ENCODE measurements around the gene PHF2.

Gene PHF2

DNA sequence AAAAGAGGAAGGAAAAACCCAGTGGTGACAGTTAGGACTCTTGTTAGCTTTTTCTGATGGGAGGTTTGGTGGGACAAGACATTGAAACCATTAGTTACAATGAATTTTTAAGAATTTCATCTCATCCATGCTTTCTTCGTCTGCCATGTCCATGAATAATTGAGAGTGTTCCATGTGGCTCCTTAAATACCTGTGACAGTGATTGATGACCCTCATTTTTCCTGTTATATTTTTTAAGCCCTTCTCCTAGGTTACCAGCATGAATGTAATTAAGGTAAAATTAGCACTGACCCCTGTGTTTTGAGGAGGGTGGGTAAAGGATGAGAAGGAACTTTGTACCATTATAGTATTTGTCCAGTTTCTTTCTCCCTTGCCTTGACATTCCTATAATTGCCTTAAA lies 23.5 kb upstream of the PHF2 start:
- Mint-ChIP-seq H3K36me3 (ENCODE audit: low read depth) (peaks cover 53% of the 10 kb centered on the region), H3K27me3 (ENCODE audit: low read depth) (no peaks in the 10 kb centered on the region), H3K4me1 (peaks cover 7% of the 10 kb centered on the region), H3K9me3 (no peaks in the 10 kb centered on the region), H3K4me3 (no peak overlapping the region), H3K27ac (no peak overlapping the region)
- TF ChIP-seq CTCF (IDR thresholded peaks at IDR 0.05; ENCODE audit: unreplicated experiment in 3 of 3) = no peak

GRCh38 chr9:93555370-93555769 lies 21.0 kb upstream of the PHF2 start:
- Mint-ChIP-seq H3K27ac (no peak overlapping the region), H3K36me3 (ENCODE audit: low read depth) (peaks cover 66% of the 10 kb centered on the region), H3K9me3 (no peaks in the 10 kb centered on the region), H3K4me1 (peaks cover 7% of the 10 kb centered on the region), H3K27me3 (ENCODE audit: low read depth) (no peaks in the 10 kb centered on the region), H3K4me3 (no peak overlapping the region)
- no peak for TF ChIP-seq CTCF (IDR thresholded peaks at IDR 0.05; ENCODE audit: unreplicated experiment in 3 of 3)

GRCh38 chr9:93557366-93558137 lies 18.8 kb upstream of the PHF2 start:
- Mint-ChIP-seq H3K9me3 (no peaks in the 10 kb centered on the region), H3K27ac (no peak overlapping the region), H3K27me3 (ENCODE audit: low read depth) (no peaks in the 10 kb centered on the region), H3K4me3 (no peak overlapping the region), H3K4me1 (peaks cover 7% of the 10 kb centered on the region), H3K36me3 (ENCODE audit: low read depth) (peaks cover 60% of the 10 kb centered on the region)
- no peak for TF ChIP-seq CTCF (IDR thresholded peaks at IDR 0.05; ENCODE audit: unreplicated experiment in 3 of 3)

DNA sequence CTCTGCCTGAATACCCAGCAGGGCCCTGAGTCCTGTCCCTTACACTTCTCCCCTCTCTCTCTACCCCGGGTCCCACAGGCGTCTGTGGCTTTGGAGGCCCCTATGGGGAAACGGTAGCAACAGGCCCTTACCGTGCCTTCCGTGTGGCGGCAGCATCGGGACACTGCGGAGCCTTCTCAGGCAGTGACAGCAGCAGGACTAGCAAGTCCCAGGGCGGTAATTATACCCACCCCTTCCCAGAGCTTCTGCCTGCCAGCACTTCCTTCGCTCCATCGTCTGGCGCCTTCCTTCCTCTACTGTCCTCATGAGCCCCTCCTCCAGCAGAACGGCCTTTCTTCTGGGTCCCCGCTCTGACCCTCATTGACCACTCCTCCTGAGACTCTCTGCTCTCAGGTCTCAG lies 17.9 kb upstream of the PHF2 start:
- Mint-ChIP-seq H3K27ac (no peak overlapping the region), H3K36me3 (ENCODE audit: low read depth) (peaks cover 64% of the 10 kb centered on the region), H3K27me3 (ENCODE audit: low read depth) (no peaks in the 10 kb centered on the region), H3K4me1 (peaks cover under 1% of the 10 kb centered on the region), H3K9me3 (no peaks in the 10 kb centered on the region), H3K4me3 (no peak overlapping the region)
- no peak for TF ChIP-seq CTCF (IDR thresholded peaks at IDR 0.05; ENCODE audit: unreplicated experiment in 3 of 3)

GRCh38 chr9:93560991-93561390 lies 15.4 kb upstream of the PHF2 start:
- Mint-ChIP-seq H3K4me1 (no peaks in the 10 kb centered on the region), H3K36me3 (ENCODE audit: low read depth) (peaks cover 70% of the 10 kb centered on the region), H3K9me3 (no peaks in the 10 kb centered on the region), H3K27ac (no peak overlapping the region), H3K27me3 (ENCODE audit: low read depth) (no peaks in the 10 kb centered on the region), H3K4me3 (no peak overlapping the region)
- no peak for TF ChIP-seq CTCF (IDR thresholded peaks at IDR 0.05; ENCODE audit: unreplicated experiment in 3 of 3)

GRCh38 chr9:93562157-93562556 lies 14.2 kb upstream of the PHF2 start:
- Mint-ChIP-seq H3K9me3 (no peaks in the 10 kb centered on the region), H3K4me1 (no peaks in the 10 kb centered on the region), H3K27ac (no peak overlapping the region), H3K36me3 (ENCODE audit: low read depth) (peaks cover 62% of the 10 kb centered on the region), H3K4me3 (no peak overlapping the region), H3K27me3 (ENCODE audit: low read depth) (no peaks in the 10 kb centered on the region)
- no peak for TF ChIP-seq CTCF (IDR thresholded peaks at IDR 0.05; ENCODE audit: unreplicated experiment in 3 of 3)
